K562 (cell line): ENCODE measurements around the gene SLC25A10. TPM values are rescaled to one million over a fixed set of nuclear protein-coding genes. Genes with fewer than 3 reads are reported as not detected.
A peak's percentile ranks its signal among the peaks of the same experiment; 100 is the strongest.

Experiments used
- BCOR ChIP-seq: fragments of 450-650 bp; IDR thresholded peaks from 2 replicates; pipeline ENCODE4 v1.6.1; 2016
- CCAR2 ChIP-seq: fragments of 200-400 bp; formaldehyde crosslinking; IDR thresholded peaks from 2 replicates; pipeline ENCODE4 v1.6.1; 2017; ENCODE audit warnings: mild to moderate bottlenecking, low read depth, low read length
- CHD4 ChIP-seq: fragments of 200-600 bp; sonication (generic); IDR thresholded peaks from 3 replicates; pipeline ENCODE4 v1.6.1; 2012; ENCODE audit warnings: low read depth, mild to moderate bottlenecking, mixed read lengths, low read length, inconsistent platforms; ENCODE audit not compliant: insufficient read depth, insufficient replicate concordance, poor library complexity, severe bottlenecking
- ID3 ChIP-seq, 2 experiments: fragments of 250-450 bp in 1 of 2; fragments of 450-650 bp in 1 of 2; sonication (Bioruptor Pico) in 1 of 2; IDR thresholded peaks; 2 replicates each; pipeline versions ENCODE4 v1.6.1 to v1.8.0; 2016 to 2021; ENCODE audit warnings: mild to moderate bottlenecking in 2 of 2, moderate library complexity in 2 of 2, missing compliant biosample characterization in 1 of 2, missing genetic modification characterization in 1 of 2
- ILK ChIP-seq: fragments of 450-650 bp; IDR thresholded peaks from 2 replicates; pipeline ENCODE4 v1.6.1; 2016; ENCODE audit warnings: missing genetic modification characterization, low read depth, mild to moderate bottlenecking, missing compliant biosample characterization, moderate library complexity, borderline replicate concordance
- KLF16 ChIP-seq: IDR thresholded peaks from 2 replicates; pipeline ENCODE4 v1.6.1; 2016; ENCODE audit warnings: antibody characterized with exemption
- MBD1 ChIP-seq: fragments of 250-450 bp; sonication (Bioruptor Pico); IDR thresholded peaks from 2 replicates; pipeline ENCODE4 v1.8.0; 2022; ENCODE audit warnings: inconsistent platforms
- NFATC3 ChIP-seq: fragments of 450-650 bp; IDR thresholded peaks from 2 replicates; pipeline ENCODE4 v1.6.1; 2017; ENCODE audit warnings: mild to moderate bottlenecking
- NFE2 ChIP-seq: IDR thresholded peaks from 2 replicates; pipeline ENCODE4 v1.6.1; 2014; ENCODE audit warnings: antibody characterized with exemption, low read depth
- NFRKB ChIP-seq: fragments of 450-650 bp; IDR thresholded peaks from 2 replicates; pipeline ENCODE4 v1.6.1; 2016; ENCODE audit warnings: low read depth
- NUFIP1 ChIP-seq: fragments of 450-650 bp; IDR thresholded peaks from 2 replicates; pipeline ENCODE4 v1.6.1; 2018; ENCODE audit not compliant: partially characterized antibody
- PML ChIP-seq: IDR thresholded peaks from 2 replicates; pipeline ENCODE4 v1.6.1; 2012; ENCODE audit warnings: low read length, inconsistent platforms
- RAD51 ChIP-seq: fragments of 450-650 bp; IDR thresholded peaks from 2 replicates; pipeline ENCODE4 v1.7.1; 2016; ENCODE audit warnings: low read depth, mild to moderate bottlenecking, borderline replicate concordance
- SNAPC5 ChIP-seq: fragments of 250-450 bp; sonication (Bioruptor Pico); IDR thresholded peaks from 2 replicates; pipeline ENCODE4 v1.8.0; 2021; ENCODE audit warnings: moderate library complexity, mild to moderate bottlenecking, inconsistent platforms
- SNIP1 ChIP-seq: fragments of 450-650 bp; IDR thresholded peaks from 2 replicates; pipeline ENCODE4 v1.7.1; 2017; ENCODE audit warnings: low read depth, mild to moderate bottlenecking
- STAG1 ChIP-seq: sonication (generic); formaldehyde crosslinking; IDR thresholded peaks from 2 replicates; pipeline ENCODE4 v1.5.0; 2020; ENCODE audit warnings: missing genetic modification reagents, borderline replicate concordance
- TBL1XR1 ChIP-seq, 2 experiments: IDR thresholded peaks; 2 replicates each; pipeline ENCODE4 v1.6.1; 2012; ENCODE audit warnings: improper control_type of control experiment in 2 of 2, low read length in 2 of 2, mild to moderate bottlenecking in 1 of 2
- TBP ChIP-seq: optimal IDR thresholded peaks from 2 replicates; pipeline ENCODE3; 2011; ENCODE audit warnings: low read depth, low read length, improper control_type of control experiment
- TCF3 ChIP-seq: sonication (generic); formaldehyde crosslinking; IDR thresholded peaks from 2 replicates; pipeline ENCODE4 v1.4.0; 2020; ENCODE audit warnings: mild to moderate bottlenecking, missing genetic modification reagents
- ZKSCAN3 ChIP-seq: fragments of 250-450 bp; sonication (Bioruptor Pico); IDR thresholded peaks from 2 replicates; pipeline ENCODE4 v1.4.0; 2020
- ZNF133 ChIP-seq: fragments of 250-450 bp; sonication (Bioruptor Pico); IDR thresholded peaks from 2 replicates; pipeline ENCODE4 v1.4.0; 2020; ENCODE audit warnings: mild to moderate bottlenecking
- ZNF232 ChIP-seq: sonication (generic); formaldehyde crosslinking; IDR thresholded peaks from 2 replicates; pipeline ENCODE4 v1.8.0; 2022; ENCODE audit warnings: mild to moderate bottlenecking, missing genetic modification reagents
- polyA plus RNA-seq, 8 experiments: library from polyadenylated mRNA; depleted of rRNA in 4 of 8; stranded (reverse) in 5 of 8; unstranded in 3 of 8; fragments of >200 nt; fragmentation: Nextera tagmentation in 2 of 8; fragmentation: Illumina TruSeq in 1 of 8; extraction: Ambion mirVana in 2 of 8; extraction: Trizol in 1 of 8; gene quantifications; 2 replicates each; pipeline versions ENCODE4 v1.2.1 to v1.2.3, GENCODE V29; 2011 to 2014; ENCODE audit warnings: inconsistent platforms in 1 of 8, missing spikeins in 1 of 8
- total RNA-seq, 7 experiments: library from RNA; depleted of rRNA in 6 of 7; stranded (reverse); fragments of >200 nt in 6 of 7; fragmentation: Illumina TruSeq in 2 of 7; extraction: Trizol in 2 of 7; gene quantifications; 2 replicates each; pipeline versions ENCODE4 v1.2.1 to v1.2.3, GENCODE V29; 2011 to 2021; ENCODE audit warnings: low replicate concordance in 1 of 7
- TF ChIP-seq, protein P1 (sequence below): fragments of 450-650 bp; formaldehyde crosslinking; IDR thresholded peaks from 2 replicates; pipeline ENCODE4 v1.4.0; 2020; ENCODE audit warnings: mild to moderate bottlenecking, moderate library complexity
- TF ChIP-seq, protein P2 (sequence below): sonication (generic); formaldehyde crosslinking; IDR thresholded peaks from 2 replicates; pipeline ENCODE4 v1.8.0; 2023; ENCODE audit warnings: mild to moderate bottlenecking, missing genetic modification reagents

Gene SLC25A10
- total and polyA plus RNA-seq, 9 of the 15 experiments (the other 6 are each of a cell fraction or from before 2014, with no cell fraction given) = 0.10 to 85.6 (median 34.3) TPM

GRCh38 chr17:81741594-81742452 lies 29.7 kb downstream of the SLC25A10 start (continued):
- no peak for TF ChIP-seq ID3 (CRISPR knock-in tag; IDR thresholded peaks at IDR 0.05)
- no peak for TF ChIP-seq ID3 (tag; IDR thresholded peaks at IDR 0.05)
- TF ChIP-seq NFE2 = no peak
- no peak for TF ChIP-seq CCAR2
- TF ChIP-seq NFRKB = no peak
- TF ChIP-seq RAD51 = no peak
- no peak for TF ChIP-seq NUFIP1
- TF ChIP-seq CHD4 = no peak
- no peak for TF ChIP-seq MBD1 (CRISPR knock-in tag)
- TF ChIP-seq SNAPC5 (CRISPR knock-in tag) = no peak
- TF ChIP-seq, protein P1, sequence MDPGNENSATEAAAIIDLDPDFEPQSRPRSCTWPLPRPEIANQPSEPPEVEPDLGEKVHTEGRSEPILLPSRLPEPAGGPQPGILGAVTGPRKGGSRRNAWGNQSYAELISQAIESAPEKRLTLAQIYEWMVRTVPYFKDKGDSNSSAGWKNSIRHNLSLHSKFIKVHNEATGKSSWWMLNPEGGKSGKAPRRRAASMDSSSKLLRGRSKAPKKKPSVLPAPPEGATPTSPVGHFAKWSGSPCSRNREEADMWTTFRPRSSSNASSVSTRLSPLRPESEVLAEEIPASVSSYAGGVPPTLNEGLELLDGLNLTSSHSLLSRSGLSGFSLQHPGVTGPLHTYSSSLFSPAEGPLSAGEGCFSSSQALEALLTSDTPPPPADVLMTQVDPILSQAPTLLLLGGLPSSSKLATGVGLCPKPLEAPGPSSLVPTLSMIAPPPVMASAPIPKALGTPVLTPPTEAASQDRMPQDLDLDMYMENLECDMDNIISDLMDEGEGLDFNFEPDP (CRISPR knock-in tag) = no peak
- TF ChIP-seq ZNF133 = no peak
- no peak for TF ChIP-seq STAG1 (CRISPR knock-in tag)
- no peak for TF ChIP-seq NFATC3
- TF ChIP-seq TCF3 (CRISPR knock-in tag) = no peak
- no peak for TF ChIP-seq ILK (tag)
- TF ChIP-seq TBP = no peak
- TF ChIP-seq, protein P2, sequence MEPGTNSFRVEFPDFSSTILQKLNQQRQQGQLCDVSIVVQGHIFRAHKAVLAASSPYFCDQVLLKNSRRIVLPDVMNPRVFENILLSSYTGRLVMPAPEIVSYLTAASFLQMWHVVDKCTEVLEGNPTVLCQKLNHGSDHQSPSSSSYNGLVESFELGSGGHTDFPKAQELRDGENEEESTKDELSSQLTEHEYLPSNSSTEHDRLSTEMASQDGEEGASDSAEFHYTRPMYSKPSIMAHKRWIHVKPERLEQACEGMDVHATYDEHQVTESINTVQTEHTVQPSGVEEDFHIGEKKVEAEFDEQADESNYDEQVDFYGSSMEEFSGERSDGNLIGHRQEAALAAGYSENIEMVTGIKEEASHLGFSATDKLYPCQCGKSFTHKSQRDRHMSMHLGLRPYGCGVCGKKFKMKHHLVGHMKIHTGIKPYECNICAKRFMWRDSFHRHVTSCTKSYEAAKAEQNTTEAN (CRISPR knock-in tag) = no peak
- 0 out of 2 replicates have a peak, but pooled peaks have one; percentile 15 for TF ChIP-seq SNIP1
- TF ChIP-seq ZNF232 = no peak
- TF ChIP-seq PML = no peak
- no peak for TF ChIP-seq ZKSCAN3 (CRISPR knock-in tag)
- TF ChIP-seq KLF16 = no peak
- no peak for TF ChIP-seq TBL1XR1 (IDR thresholded peaks at IDR 0.05; ENCODE audit: low read length in 2 of 2)
- TF ChIP-seq BCOR = peak; percentile 56; the same call in 1 of the 2 replicates
